DOHH2 (cell line): ENCODE data around the gene BAZ2B.

ENCODE experiments used
- CTCF ChIP-seq: fragments of 200-600 bp; sonication (generic); IDR thresholded peaks from one replicate; pipeline ENCODE4 v1.5.1; 2014; ENCODE audit warnings: antibody characterized with exemption, mild to moderate bottlenecking, low read depth, low read length; ENCODE audit not compliant: poor library complexity, severe bottlenecking
- EZH2phosphoT487 ChIP-seq: fragments of 200-600 bp; sonication (generic); IDR thresholded peaks from 2 replicates; pipeline ENCODE4 v1.6.1; 2017; ENCODE audit warnings: borderline replicate concordance, mild to moderate bottlenecking, antibody characterized with exemption, low read length, moderate library complexity, mixed read lengths

GRCh38 chr2:159531475-159531874 lies 84.9 kb downstream of the BAZ2B start:
- TF ChIP-seq CTCF = no peak
- no peak for TF ChIP-seq EZH2phosphoT487
